Activated naive CD8-positive, alpha-beta T cell treated with anti-CD3 and anti-CD28 coated beads, Interleukin-2, amount 10 ng/mL, durations not matched to agents 7 days and 5 days (primary cell): ENCODE results near the gene PADI6. TPM values are rescaled to one million over a fixed set of nuclear protein-coding genes. Genes with fewer than 3 reads are reported as not detected.

Source experiments
- total RNA-seq, 2 experiments: library from RNA; stranded (reverse); gene quantifications; one replicate each; pipeline ENCODE4 v1.2.3, GENCODE V29; 2021

PADI6 gene
- total RNA-seq, 2 experiments from 2014 or later: not detected

Other genes with a start within 250 kb of the PADI6 start
- gene PADI1, start 167.1 kb upstream of the PADI6 start, total RNA-seq: not detected
- not detected for gene PADI3, start 123.1 kb upstream of the PADI6 start, total RNA-seq
- 1 to 10 TPM; 4.3 to 4.9 TPM for gene PADI4, start 64.0 kb upstream of the PADI6 start, total RNA-seq
- gene RCC2, start 67.5 kb downstream of the PADI6 start, total RNA-seq: 100 to 1,000 TPM; 106 to 113 TPM
- gene ARHGEF10L, start 167.5 kb downstream of the PADI6 start, total RNA-seq: under 1 TPM; 0.39 to 0.48 TPM